Kidney (tissue), 14 donors: ENCODE results near the gene ATP1A2. TPM values are rescaled to one million over a fixed set of nuclear protein-coding genes. Genes with fewer than 3 reads are reported as not detected.

Experiments
- DNase-seq, 5 donors: peaks; one replicate each; pipeline ENCODE4 v3.0.0-alpha.2; 2013 to 2020
- FAIRE-seq: peaks from 2 replicates; lab custom pipeline; 2012; peaks lifted over from hg19 to GRCh38; lab: Jason Lieb, UNC
- H3K27ac ChIP-seq, 2 donors: one replicate each; pipeline ENCODE4 v1.7.0; 2013; ENCODE audit warnings: low read depth in 2 of 2, low read length in 2 of 2, inconsistent platforms in 1 of 2
- H3K27me3 ChIP-seq: one replicate; pipeline ENCODE4 v1.7.1; 2013; ENCODE audit warnings: low read length, inconsistent platforms; ENCODE audit not compliant: control insufficient read depth, insufficient read depth
- H3K36me3 ChIP-seq, 3 donors: one replicate each; pipeline versions ENCODE4 v1.7.0 to v1.7.1; 2013; ENCODE audit warnings: low read length in 3 of 3, control low read depth in 1 of 3, inconsistent platforms in 1 of 3; ENCODE audit not compliant: insufficient read depth in 3 of 3, control insufficient read depth in 2 of 3
- H3K4me1 ChIP-seq, 3 donors: one replicate each; pipeline versions ENCODE4 v1.7.0 to v1.7.1; 2013; ENCODE audit warnings: low read length in 3 of 3, inconsistent platforms in 1 of 3, low read depth in 1 of 3; ENCODE audit not compliant: control insufficient read depth in 2 of 3, insufficient read depth in 2 of 3
- H3K4me3 ChIP-seq, 3 donors: one replicate each; pipeline versions ENCODE4 v1.7.0 to v1.8.1; 2013; ENCODE audit warnings: low read length in 3 of 3, control low read depth in 1 of 3, inconsistent platforms in 1 of 3
- H3K9ac ChIP-seq, 3 donors: one replicate each; pipeline versions ENCODE4 v1.7.0 to v1.7.1; 2013; ENCODE audit warnings: low read length in 3 of 3, control low read depth in 1 of 3, inconsistent platforms in 1 of 3
- H3K9me3 ChIP-seq, 3 donors: one replicate each; pipeline versions ENCODE4 v1.7.0 to v1.7.1; 2013; ENCODE audit warnings: low read length in 3 of 3, control low read depth in 1 of 3, inconsistent platforms in 1 of 3; ENCODE audit not compliant: control insufficient read depth in 2 of 3, insufficient read depth in 1 of 3
- CTCF ChIP-seq: IDR thresholded peaks from 3 replicates; pipeline ENCODE4 v1.5.1; 2012; ENCODE audit warnings: mild to moderate bottlenecking, moderate library complexity, borderline replicate concordance; ENCODE audit not compliant: insufficient read depth; ENCODE audit errors: extremely low read depth
- intact Hi-C: fragments of 100-400 bp; cut with DNase I; formaldehyde crosslinking; loops from one replicate; pipeline ENCODE4 v1.11.1; 2022
- polyA plus RNA-seq: library from polyadenylated mRNA; stranded (reverse); fragments of 350-450 nt; fragmentation: Illumina TruSeq; extraction: RNeasy Lipid Tissue Mini Kit (QIAGEN cat#74804); gene quantifications from one replicate; pipeline ENCODE4 v1.2.3, GENCODE V29; 2014; ENCODE audit warnings: low read depth, low replicate concordance; ENCODE audit not compliant: insufficient read depth
- total RNA-seq: library from RNA; stranded (reverse); fragmentation: NEBNext Ultra II Directional; extraction: Animal tissue kit (Norgen Biotek cat#: 25700); gene quantifications from one replicate; pipeline ENCODE4 v1.2.1, GENCODE V29; 2021
- donor health status: control.
- donor health status: control.
- donor health status: control.
- donor health status: control.
- donor health status: control.
- donor health status: DM: yes; HTN: yes; CAD: no.
- donor health status: Normal renal cell carcinoma (clear cell type).

Gene ATP1A2
- total and polyA plus RNA-seq, 2 donors from 2014 or later, result 4.1 to 5.5 TPM

DNA sequence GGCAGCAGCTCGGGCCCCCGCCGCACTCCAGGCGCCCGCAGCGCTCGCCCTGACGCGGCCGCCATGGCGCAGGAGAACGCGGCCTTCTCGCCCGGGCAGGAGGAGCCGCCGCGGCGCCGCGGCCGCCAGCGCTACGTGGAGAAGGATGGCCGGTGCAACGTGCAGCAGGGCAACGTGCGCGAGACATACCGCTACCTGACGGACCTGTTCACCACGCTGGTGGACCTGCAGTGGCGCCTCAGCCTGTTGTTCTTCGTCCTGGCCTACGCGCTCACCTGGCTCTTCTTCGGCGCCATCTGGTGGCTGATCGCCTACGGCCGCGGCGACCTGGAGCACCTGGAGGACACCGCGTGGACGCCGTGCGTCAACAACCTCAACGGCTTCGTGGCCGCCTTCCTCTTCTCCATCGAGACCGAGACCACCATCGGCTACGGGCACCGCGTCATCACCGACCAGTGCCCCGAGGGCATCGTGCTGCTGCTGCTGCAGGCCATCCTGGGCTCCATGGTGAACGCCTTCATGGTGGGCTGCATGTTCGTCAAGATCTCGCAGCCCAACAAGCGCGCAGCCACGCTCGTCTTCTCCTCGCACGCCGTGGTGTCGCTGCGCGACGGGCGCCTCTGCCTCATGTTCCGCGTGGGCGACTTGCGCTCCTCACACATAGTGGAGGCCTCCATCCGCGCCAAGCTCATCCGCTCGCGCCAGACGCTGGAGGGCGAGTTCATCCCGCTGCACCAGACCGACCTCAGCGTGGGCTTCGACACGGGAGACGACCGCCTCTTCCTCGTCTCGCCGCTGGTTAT, 31.4 kb upstream of the ATP1A2 start:
- peak overlapping the region in 2 of 3 donors; percentile 41 to 43 for H3K4me3 ChIP-seq
- no peaks in the 10 kb centered on the region for H3K9me3 ChIP-seq
- intact Hi-C loops, result no loop called here
- peak; percentile 73 for TF ChIP-seq CTCF
- DNase-seq (peak; percentile 83 to 89 (median 87)), FAIRE-seq (no peak)
- H3K9ac ChIP-seq, result no peak overlapping the region
- peaks cover 14% of the 10 kb centered on the region for H3K27me3 ChIP-seq
- H3K4me1 ChIP-seq, result peaks cover 0 to 6% (median 0%) of the 10 kb centered on the region in 3 donors
- peaks cover 0 to 8% (median 0%) of the 10 kb centered on the region in 3 donors for H3K36me3 ChIP-seq
- no peak overlapping the region for H3K27ac ChIP-seq

DNA sequence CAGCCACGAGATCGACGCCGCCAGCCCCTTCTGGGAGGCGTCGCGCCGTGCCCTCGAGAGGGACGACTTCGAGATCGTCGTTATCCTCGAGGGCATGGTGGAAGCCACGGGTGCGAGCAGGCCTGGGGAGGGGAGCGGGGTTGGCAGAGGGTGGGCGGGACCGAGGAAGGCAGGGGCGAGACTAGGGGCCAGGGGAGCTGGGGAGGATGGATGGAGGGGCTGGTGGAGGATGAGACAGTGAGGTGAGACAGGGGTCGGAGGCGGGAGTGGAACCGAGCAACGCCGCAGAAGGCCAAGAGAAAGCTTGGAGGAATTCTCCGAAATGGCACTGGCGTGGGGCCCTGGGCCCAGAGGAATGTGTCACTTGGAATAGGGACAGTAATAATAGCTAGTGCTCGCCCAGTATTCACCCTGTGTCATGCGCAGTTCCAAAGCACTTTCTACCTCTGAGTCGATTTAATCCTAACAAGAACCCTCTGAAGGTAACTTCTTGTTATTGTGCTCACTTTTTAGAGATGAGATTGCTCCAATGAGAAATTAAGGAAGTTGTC, 30.7 kb upstream of the ATP1A2 start:
- peaks cover 11% of the 10 kb centered on the region for H3K27me3 ChIP-seq
- TF ChIP-seq CTCF, result no peak
- no peak overlapping the region for H3K27ac ChIP-seq
- no peak overlapping the region for H3K4me3 ChIP-seq
- H3K4me1 ChIP-seq, result peaks cover 0 to 6% (median 0%) of the 10 kb centered on the region in 3 donors
- DNase-seq (no peak), FAIRE-seq (no peak)
- no peak overlapping the region for H3K9ac ChIP-seq
- intact Hi-C loops, result no loop called here
- no peaks in the 10 kb centered on the region for H3K9me3 ChIP-seq
- peaks cover 0 to 8% (median 0%) of the 10 kb centered on the region in 3 donors for H3K36me3 ChIP-seq

DNA sequence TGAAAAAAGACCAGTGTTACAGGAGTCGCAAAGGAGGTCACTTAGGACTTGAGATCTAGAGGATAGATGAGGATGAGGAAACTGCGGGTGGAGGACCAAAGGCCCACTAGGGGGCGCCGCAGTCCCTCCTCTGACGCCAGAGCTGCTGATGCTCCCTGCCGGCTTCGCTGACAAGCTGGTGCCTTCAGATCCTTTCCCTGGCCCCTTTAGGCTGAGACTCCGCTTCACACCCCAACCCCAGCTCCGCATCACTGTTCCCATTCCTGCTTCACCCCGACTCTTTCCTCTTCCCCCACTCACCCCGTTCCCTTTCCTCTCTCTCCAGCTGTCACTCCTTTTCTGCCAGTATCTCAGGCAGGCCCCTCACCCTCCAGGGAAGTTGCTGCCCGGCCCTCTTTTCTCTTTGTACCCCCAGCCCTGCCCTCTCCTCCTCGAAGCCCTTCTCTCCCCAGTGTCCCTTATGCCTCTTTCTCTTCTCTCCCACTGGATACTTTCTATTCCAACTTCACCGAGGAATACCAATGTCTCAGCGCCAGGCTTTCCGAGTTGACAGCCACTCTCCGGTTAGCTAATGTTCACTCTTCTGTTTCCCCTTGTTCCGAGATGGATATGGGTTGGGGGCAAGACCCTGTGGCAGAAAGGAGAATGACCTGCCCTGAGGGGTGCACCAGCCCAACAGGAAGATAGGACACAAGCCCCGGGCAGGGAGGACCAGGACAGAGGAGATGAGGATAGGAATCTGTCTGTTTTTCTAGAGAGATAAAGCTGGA, 29.7 kb upstream of the ATP1A2 start:
- peaks cover 0 to 8% (median 0%) of the 10 kb centered on the region in 3 donors for H3K36me3 ChIP-seq
- peaks cover 0 to 6% (median 0%) of the 10 kb centered on the region in 3 donors for H3K4me1 ChIP-seq
- DNase-seq (peak; percentile 76 to 83 (median 81)), FAIRE-seq (no peak)
- TF ChIP-seq CTCF, result peak; percentile 57
- H3K4me3 ChIP-seq, result no peak overlapping the region
- intact Hi-C loops, result no loop called here
- no peak overlapping the region for H3K9ac ChIP-seq
- peak overlapping the region in 1 of 2 donors; percentile 29 for H3K27ac ChIP-seq
- no peaks in the 10 kb centered on the region for H3K9me3 ChIP-seq
- peaks cover 11% of the 10 kb centered on the region for H3K27me3 ChIP-seq
